Dendritic cell treated with granulocyte-macrophage colony-stimulating factor and Interleukin-4, amounts not matched to agents 40 ng/mL and 50 ng/mL, for 4 days (primary cell): ENCODE measurements around the gene PLA2G1B.
A peak's percentile ranks its signal among the peaks of the same experiment; 100 is the strongest.

Experiments
- H3K27ac Mint-ChIP-seq: one replicate; pipeline ENCODE4 v1.8.0; 2022; ENCODE audit warnings: mild to moderate bottlenecking, mixed read lengths
- H3K27me3 Mint-ChIP-seq: one replicate; pipeline ENCODE4 v1.8.0; 2022; ENCODE audit warnings: mild to moderate bottlenecking, mixed read lengths
- H3K36me3 Mint-ChIP-seq: one replicate; pipeline ENCODE4 v1.8.0; 2022; ENCODE audit warnings: low read depth, mixed read lengths
- H3K4me1 Mint-ChIP-seq: one replicate; pipeline ENCODE4 v1.8.0; 2022; ENCODE audit warnings: low read depth, mixed read lengths
- H3K4me3 Mint-ChIP-seq: one replicate; pipeline ENCODE4 v1.8.0; 2022; ENCODE audit warnings: mild to moderate bottlenecking, moderate library complexity, mixed read lengths
- H3K9me3 Mint-ChIP-seq: one replicate; pipeline ENCODE4 v1.8.0; 2022; ENCODE audit warnings: mixed read lengths
- intact Hi-C: fragments of 100-400 bp; cut with micrococcal nuclease; formaldehyde crosslinking; loops from one replicate; pipeline ENCODE4 v1.15.0; 2022

PLA2G1B gene

DNA sequence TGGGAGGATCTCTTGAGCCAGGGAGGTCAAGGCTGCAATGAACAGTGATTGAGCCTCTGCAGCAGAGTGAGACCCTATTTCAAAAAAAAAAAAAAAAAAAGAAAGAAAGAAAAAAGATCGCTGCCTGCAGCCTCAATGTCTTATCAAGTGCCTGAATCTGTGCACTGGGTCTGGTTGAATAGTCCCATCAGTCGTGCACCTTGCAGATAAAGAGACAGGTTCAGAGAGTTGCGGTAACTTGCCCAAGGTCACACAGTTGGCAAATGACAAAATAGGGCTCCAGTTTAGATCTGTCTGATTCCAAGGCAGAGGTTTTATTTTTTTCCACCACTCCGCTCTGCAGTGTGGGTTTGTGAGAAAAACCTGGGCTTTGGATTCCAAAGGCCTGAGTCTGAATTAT lies 649 bp upstream of the PLA2G1B start:
- H3K27ac Mint-ChIP-seq, result no peak overlapping the region
- H3K36me3 Mint-ChIP-seq, result no peaks in the 10 kb centered on the region
- no peak overlapping the region for H3K4me3 Mint-ChIP-seq
- H3K4me1 Mint-ChIP-seq, result peaks cover 11% of the 10 kb centered on the region
- H3K9me3 Mint-ChIP-seq, result no peaks in the 10 kb centered on the region
- H3K27me3 Mint-ChIP-seq, result peaks cover 14% of the 10 kb centered on the region
- intact Hi-C loops, result loop anchor here (10.0 kb wide), 1 partner anchor 107 kb away; the partner anchor contains the start of gene COX6A1

DNA sequence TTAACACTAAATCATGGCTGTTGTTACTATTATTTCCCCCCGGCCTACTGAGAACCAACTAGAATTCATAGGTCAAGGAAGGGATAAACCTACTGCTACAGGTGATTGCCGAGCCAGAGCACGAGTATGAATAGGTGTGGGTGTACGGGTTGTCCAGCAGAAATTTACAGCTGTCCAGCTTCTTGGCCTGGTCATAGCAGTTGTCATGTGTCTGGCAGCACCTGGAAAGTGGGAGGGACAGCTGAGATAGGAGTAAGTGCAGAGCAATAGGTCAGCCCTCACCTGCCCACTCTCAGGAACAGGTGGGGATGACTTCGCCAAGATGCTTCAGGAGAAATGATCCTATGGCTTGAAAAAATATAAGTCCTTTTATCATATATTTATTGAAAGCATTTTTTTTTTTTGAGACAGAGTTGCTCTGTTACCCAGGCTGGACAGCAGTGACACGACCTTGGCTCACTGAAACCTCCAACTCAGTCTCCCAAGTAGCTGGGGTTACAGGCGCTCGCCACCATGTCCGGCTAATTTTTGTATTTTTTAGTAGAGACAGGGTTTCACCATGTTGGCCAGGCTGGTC lies 2.6 kb downstream of the PLA2G1B start:
- H3K4me1 Mint-ChIP-seq, result peaks cover 11% of the 10 kb centered on the region
- H3K27me3 Mint-ChIP-seq, result peaks cover 11% of the 10 kb centered on the region
- no peak overlapping the region for H3K4me3 Mint-ChIP-seq
- no peaks in the 10 kb centered on the region for H3K36me3 Mint-ChIP-seq
- no peak overlapping the region for H3K27ac Mint-ChIP-seq
- intact Hi-C loops, result loop anchor here (10.0 kb wide), 1 partner anchor 110 kb away; the partner anchor contains the start of gene COX6A1
- no peaks in the 10 kb centered on the region for H3K9me3 Mint-ChIP-seq

DNA sequence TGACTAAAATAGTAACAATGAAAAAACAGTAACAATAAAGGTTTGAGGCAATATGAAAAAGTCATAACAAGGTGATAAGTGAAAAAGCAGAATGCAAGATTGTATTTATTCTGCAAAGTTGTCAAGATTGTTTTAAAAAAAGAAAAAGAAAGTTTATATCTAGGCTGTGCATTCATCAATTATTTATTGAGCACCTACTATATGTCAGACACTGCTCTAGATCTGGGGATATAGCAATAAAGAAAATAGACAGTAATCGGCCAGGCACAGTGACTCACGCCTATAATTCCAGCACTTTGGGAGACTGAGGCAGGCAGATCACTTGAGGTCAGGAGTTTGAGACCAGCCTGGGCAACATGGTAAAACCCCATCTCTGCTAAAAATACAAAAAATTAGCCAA lies 3.8 kb downstream of the PLA2G1B start:
- H3K4me3 Mint-ChIP-seq, result no peak overlapping the region

DNA sequence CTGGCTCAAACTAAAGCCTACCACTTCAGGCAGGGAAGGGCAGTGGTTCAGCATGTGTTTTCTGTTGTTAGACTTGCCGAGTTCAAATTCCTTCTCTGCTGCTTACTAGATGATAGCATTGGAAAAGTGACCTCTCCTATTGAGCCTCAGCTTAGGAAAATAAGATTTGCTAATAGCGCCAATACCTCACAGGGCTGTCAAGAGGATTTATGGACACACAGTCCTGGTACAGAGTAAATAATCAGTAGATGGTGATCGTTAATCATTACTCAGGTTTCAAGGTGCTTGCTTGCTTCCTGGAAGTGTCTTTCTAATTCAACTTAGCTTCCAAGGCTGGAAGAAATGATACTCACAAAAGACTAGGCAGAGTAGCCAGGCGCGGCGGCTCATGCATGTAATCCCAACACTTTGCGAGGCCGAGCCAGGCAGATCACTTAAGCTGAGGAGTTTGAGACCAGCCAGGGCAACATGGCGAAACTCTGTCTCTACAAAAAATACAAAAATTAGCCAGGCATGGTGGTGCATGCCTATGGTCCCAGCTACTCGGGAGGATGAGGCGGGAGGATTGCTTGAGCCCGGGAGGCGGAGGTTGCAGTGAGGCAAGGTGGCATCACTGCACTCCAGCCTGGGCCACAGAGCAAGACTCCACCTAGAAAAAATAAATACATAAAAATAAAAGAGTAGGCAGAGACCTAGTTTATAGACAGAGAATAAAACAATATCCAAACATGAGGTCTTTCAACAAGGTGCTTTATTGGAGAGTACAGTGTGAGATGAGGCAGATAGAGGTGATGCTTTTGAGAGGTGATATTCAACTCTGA lies 6.0 kb downstream of the PLA2G1B start:
- intact Hi-C loops, result loop anchor here (10.0 kb wide), 1 partner anchor 113 kb away; the partner anchor contains the start of gene COX6A1
- no peaks in the 10 kb centered on the region for H3K36me3 Mint-ChIP-seq
- no peak overlapping the region for H3K27ac Mint-ChIP-seq
- peaks cover 25% of the 10 kb centered on the region for H3K4me1 Mint-ChIP-seq
- no peaks in the 10 kb centered on the region for H3K9me3 Mint-ChIP-seq
- peaks cover 9% of the 10 kb centered on the region for H3K27me3 Mint-ChIP-seq
- no peak overlapping the region for H3K4me3 Mint-ChIP-seq

More for the DNA sequence above, 3.8 kb downstream of the PLA2G1B start:
- peaks cover 11% of the 10 kb centered on the region for H3K4me1 Mint-ChIP-seq
- H3K27ac Mint-ChIP-seq, result no peak overlapping the region
- H3K9me3 Mint-ChIP-seq, result no peaks in the 10 kb centered on the region
- intact Hi-C loops, result loop anchor here (10.0 kb wide), 1 partner anchor 111 kb away; the partner anchor contains the start of gene COX6A1
- H3K27me3 Mint-ChIP-seq, result peaks cover 12% of the 10 kb centered on the region
- H3K36me3 Mint-ChIP-seq, result no peaks in the 10 kb centered on the region

DNA sequence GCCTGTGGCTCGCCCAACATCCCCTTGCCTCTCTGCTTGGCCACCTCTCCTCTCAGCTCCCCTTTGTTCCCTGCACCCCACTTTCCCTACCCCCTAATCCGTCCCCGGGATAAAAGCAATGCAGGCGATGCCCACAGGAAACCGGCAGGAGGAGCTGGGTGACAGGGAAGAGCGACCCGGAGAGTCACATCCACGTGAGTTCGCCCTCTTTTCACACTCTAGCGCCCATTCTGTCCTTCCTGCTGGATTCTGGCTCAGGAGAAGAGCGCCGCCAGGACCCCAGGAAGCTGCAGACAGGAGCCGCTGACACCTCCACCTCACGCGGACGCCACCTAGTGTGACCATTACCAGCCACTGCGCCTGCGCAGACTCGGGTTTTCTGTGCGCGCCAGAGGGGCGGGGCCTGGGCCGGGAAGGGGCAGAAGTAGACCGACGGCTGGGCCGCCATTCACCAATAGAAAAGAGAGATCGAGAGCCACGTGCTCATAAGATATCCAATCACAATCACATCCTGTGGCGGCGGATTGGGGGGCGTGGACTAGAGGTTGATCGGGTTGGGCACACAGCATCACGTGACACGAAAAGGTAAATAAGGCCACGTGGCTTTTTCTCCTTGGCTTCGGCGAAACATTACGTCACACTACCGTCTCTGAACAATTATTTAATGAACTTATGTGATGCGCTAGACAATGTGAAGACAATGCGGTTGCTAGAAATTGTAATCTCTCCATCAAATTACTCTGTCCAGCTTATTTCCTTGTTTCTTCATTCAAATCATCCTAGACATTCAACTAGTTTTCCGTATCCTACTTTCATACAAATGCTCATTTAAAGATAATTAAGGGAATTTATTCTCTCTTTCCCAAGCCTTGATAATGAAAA lies 10.1 kb downstream of the PLA2G1B start:
- no peaks in the 10 kb centered on the region for H3K36me3 Mint-ChIP-seq
- H3K4me3 Mint-ChIP-seq, result peak overlapping the region; percentile 87
- H3K4me1 Mint-ChIP-seq, result peaks cover 15% of the 10 kb centered on the region
- H3K27me3 Mint-ChIP-seq, result peaks cover 2% of the 10 kb centered on the region
- intact Hi-C loops, result loop anchor here (1.0 kb wide), 1 partner anchor 15 kb away; the partner anchor contains the start of gene SIRT4
- H3K9me3 Mint-ChIP-seq, result no peaks in the 10 kb centered on the region
- H3K27ac Mint-ChIP-seq, result peak overlapping the region; percentile 88

DNA sequence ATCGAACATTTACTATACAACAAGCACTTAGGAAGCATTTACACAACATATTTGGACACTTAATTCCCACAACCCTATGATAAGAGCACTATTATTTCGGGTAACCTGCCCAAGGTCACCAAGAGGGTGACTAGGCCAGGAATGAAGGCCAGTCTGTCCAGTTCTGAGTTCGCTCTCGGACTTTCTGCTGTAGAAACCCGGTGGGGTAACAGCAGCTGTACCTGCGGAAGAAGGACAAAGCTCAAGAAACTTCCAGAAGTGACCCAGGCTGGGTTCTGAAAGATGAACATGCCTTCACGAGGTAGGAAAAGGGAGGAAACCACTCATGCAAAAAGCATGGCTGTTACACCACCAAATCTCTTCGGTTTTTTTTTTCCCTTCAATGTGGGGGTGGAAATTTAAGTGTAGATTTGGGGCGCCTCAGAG lies 10.8 kb downstream of the PLA2G1B start:
- intact Hi-C loops, result loop anchor here (1.0 kb wide), 1 partner anchor 15 kb away; the partner anchor contains the start of gene SIRT4
- no peaks in the 10 kb centered on the region for H3K36me3 Mint-ChIP-seq
- peak overlapping the region; percentile 87 for H3K4me3 Mint-ChIP-seq

DNA sequence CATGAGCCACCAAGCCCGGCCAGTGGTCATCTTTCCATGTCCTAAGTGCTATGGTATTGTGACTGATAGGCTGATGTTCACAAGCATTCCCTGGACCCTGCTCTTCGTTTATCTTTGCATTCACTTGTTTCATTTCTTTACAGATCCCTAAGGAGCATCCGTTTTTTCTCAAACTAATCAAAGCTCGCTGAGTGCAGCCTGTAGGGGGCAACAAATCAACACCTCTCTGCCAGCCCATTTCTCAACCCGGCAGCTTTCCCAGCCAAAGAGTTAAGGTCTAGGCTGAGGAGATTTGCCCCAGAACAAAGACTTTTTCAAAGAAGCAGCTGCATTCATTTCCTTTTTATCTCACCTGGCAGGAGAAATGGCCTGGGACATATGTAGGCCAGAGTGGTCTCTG lies 13.4 kb downstream of the PLA2G1B start:
- intact Hi-C loops, result no loop called here
- Mint-ChIP-seq H3K27ac (no peak overlapping the region), H3K4me1 (peaks cover 15% of the 10 kb centered on the region), H3K9me3 (no peaks in the 10 kb centered on the region), H3K36me3 (no peaks in the 10 kb centered on the region), H3K27me3 (no peaks in the 10 kb centered on the region), H3K4me3 (no peak overlapping the region)

More for the DNA sequence above, 10.8 kb downstream of the PLA2G1B start:
- no peaks in the 10 kb centered on the region for H3K9me3 Mint-ChIP-seq
- peak overlapping the region; percentile 88 for H3K27ac Mint-ChIP-seq
- H3K27me3 Mint-ChIP-seq, result peaks cover 2% of the 10 kb centered on the region
- H3K4me1 Mint-ChIP-seq, result peaks cover 15% of the 10 kb centered on the region

DNA sequence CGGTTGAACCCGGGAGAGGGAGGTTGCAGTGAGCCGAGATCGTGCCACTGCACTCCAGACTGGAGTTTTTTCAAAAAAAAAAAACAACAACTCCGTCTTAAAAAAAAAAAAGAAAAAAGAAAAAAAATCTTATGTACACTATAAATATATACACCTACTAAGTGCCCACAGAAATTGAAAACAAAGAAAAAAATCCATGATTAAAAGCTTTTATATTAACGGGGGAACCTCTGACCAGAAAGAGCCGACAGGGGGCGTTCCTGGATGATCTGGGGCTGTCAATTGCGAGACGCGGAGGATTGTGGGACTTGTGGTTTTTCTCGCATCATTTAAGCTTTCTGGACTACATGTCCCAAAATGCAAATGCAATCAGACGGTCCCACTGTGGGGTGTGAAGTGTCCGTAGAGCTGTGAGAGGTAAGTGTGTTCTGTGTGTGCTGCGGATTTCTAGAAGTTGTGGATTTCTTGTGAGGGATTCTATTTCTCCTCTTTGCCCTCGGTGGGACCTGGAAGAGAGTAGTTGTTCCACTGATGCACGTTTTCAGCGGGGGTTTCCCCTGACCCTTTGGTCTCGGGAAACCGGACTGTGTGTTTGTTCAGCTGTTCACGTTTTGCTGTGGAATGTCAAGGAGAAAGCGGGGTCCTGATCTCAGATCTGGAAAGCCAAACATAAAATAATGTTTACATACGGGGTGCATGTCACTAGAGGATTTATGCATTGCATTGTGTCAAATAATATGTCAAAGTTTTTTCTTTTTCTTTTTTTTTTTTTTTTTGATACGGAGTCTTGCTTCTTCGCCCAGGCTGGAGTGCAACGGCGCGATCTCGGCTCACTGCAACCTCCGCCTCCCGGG lies 25.4 kb downstream of the PLA2G1B start, which contains the start of gene SIRT4:
Gene SIRT4, plus strand, starts transcription at position 360 of the 854 bp plus-strand sequence. CDS start 1,241 bp downstream, outside the sequence.
- Mint-ChIP-seq H3K27ac (peak within 1 kb of the TSS; percentile 86), H3K36me3 (no peaks in the 10 kb centered on the region), H3K4me1 (peaks cover 5% of the 10 kb centered on the region), H3K4me3 (peak within 1 kb of the TSS; percentile 84), H3K27me3 (no peaks in the 10 kb centered on the region), H3K9me3 (no peaks in the 10 kb centered on the region)
- intact Hi-C loops, result loop anchor here (1.0 kb wide), 2 partner anchors 9 to 15 kb away; partner anchors contain the start of gene RNU4-1

DNA sequence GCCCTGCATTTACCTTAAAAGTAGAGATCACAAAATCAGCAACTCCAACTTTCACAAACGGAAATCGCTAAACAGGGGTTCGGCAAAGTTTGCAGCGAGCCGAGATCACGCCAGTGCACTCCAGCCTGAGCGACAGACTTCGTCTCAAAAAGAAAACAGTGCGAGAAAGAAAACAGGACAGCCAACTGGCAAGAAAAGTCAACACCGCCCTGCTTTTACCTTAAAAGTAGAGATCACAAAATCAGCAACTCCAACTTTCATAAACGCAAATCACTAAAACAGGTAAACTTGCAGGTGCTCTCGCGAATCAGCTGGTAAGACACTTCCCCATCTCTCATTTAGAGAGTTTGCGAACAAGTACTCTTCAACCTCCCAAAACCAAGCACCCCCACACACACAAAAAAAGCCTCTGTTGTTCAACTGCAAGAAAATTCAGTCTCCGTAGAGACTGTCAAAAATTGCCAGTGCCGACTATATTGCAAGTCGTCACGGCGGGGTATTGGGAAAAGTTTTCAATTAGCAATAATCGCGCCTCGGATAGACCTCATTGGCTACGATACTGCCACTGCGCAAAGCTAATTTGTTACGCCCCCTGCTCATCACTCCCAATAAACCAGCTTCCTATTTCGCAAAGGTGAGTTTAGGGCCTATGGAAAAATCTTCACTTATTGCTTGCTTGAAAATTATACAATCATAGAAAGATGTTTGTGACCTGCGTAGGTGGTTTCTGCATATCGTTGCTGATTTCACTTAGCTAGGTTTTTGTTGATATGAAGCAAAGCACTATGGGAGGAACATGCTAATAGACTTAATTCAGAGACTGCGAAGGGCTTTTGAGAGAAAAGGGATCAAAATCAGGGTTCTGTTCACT lies 34.7 kb downstream of the PLA2G1B start, which contains the start of gene RNU4-1:
Gene RNU4-1, minus strand, starts transcription at position 577 of the 871 bp plus-strand sequence.
- Mint-ChIP-seq H3K36me3 (no peaks in the 10 kb centered on the region), H3K27me3 (peaks cover 2% of the 10 kb centered on the region), H3K4me3 (no peak within 1 kb of the TSS), H3K4me1 (no peaks in the 10 kb centered on the region), H3K9me3 (no peaks in the 10 kb centered on the region), H3K27ac (no peak within 1 kb of the TSS)
- intact Hi-C loops, result loop anchor here (1.0 kb wide), 1 partner anchor 9 kb away; the partner anchor contains the start of gene SIRT4

DNA sequence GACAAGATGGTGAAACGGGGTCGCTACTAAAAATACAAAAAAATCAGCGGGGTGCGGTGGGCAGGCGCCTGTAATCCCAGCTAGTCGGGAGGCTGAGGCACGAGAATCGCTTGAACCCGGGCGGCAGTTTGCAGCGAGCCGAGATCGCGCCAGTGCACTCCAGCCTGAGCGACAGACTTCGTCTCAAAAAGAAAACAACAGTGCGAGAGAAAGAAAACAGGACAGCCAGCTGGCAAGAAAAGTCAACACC lies 35.2 kb downstream of the PLA2G1B start:
- Mint-ChIP-seq H3K4me3 (no peak overlapping the region), H3K4me1 (no peaks in the 10 kb centered on the region), H3K36me3 (no peaks in the 10 kb centered on the region), H3K27ac (no peak overlapping the region), H3K9me3 (no peaks in the 10 kb centered on the region), H3K27me3 (peaks cover 6% of the 10 kb centered on the region)
- intact Hi-C loops, result no loop called here

DNA sequence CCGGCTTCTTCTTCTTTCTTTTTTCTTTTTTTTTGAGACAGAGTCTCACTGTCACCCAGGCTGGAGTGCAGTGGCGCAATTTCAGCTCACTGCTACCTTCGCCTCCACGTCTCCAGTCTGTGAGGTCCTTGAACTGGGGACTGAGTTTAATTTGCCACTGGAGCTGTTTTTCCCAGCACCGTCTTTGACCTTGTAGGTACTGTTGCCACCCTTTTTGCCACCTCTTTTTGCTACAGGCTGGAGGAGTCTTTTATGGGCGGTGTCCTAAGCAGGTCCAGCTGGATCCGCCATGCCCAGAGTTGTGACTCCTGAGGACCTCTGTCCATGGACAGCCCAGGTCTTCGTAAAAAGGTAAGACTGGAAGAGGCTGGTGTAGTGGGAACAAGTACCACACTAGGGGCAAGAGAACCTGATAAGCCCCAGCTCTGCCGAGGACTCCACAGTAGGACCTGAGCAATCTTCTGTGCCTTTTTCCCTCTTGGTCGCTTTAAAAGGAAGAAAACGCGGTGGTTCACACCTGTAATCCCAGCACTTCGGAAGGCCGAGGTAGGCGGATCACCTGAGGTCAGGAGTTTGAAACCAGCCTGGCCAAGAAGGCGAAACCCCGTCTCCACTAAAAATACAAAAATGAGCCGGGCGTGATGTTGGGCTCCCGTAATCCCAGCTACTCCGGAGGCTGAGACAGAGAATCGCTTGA lies 36.8 kb downstream of the PLA2G1B start:
- no peaks in the 10 kb centered on the region for H3K4me1 Mint-ChIP-seq
- no peaks in the 10 kb centered on the region for H3K36me3 Mint-ChIP-seq
- no peak overlapping the region for H3K4me3 Mint-ChIP-seq
- no peak overlapping the region for H3K27ac Mint-ChIP-seq
- intact Hi-C loops, result loop anchor here (1.0 kb wide), 1 partner anchor 62 kb away; no protein-coding TSS in a partner anchor
- no peaks in the 10 kb centered on the region for H3K9me3 Mint-ChIP-seq
- H3K27me3 Mint-ChIP-seq, result peaks cover 14% of the 10 kb centered on the region

DNA sequence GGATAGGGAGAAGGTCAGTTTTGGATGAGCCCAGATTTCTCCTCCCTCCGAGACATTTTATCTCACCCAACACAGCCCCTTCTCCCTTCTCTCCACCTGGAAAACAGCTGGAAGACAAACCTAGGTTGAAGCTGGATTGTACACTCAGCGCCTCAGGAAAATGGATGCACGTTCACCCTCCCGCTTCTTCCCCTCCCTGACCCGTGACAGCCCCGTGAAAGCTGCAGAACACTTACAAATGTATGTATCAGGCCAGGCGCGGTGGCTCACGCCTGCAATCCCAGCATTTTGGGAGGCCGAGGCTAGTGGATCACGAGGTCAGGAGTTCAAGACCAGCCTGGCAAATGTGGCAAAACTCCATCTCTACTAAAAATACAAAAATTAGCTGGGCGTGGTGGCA lies 40.1 kb downstream of the PLA2G1B start:
- Mint-ChIP-seq H3K27me3 (peaks cover 22% of the 10 kb centered on the region), H3K27ac (no peak overlapping the region), H3K4me1 (no peaks in the 10 kb centered on the region), H3K9me3 (no peaks in the 10 kb centered on the region), H3K36me3 (no peaks in the 10 kb centered on the region), H3K4me3 (no peak overlapping the region)
- intact Hi-C loops, result no loop called here
